Measurements from ENCODE around the gene RALA. TPM values are rescaled to one million over a fixed set of nuclear protein-coding genes. Genes with fewer than 3 reads are reported as not detected.

RALA gene
- total and polyA plus RNA-seq, 10 of the 15 experiments (the other 5 are each of a cell fraction or from before 2014, with no cell fraction given), result 7.5 to 53.3 (median 23.1) TPM

DNA sequence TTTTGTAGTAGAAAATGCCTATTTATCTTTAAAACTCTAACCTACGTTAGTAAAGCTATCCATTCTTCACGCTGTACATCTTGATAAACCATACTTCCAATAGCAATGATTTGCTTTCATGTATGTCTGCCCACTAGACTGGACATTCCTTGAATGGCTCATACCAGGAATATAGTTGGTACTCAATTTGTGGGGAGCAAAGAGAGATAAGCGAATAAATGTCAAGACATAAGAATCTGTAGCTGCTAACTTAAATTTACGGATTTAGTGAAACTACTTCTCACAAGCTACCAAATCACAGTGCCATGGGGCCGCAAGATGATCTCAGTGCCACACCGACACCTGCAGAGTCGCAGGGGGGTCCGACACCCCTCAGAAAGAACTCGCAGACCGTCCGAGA lies 763 bp upstream of the RALA start:
- Histone ChIP-seq H4K20me1 (ENCODE audit: control insufficient read depth, insufficient read depth) (no peaks in the 10 kb centered on the region), H2AFZ (ENCODE audit: control insufficient read depth, low read depth, low read length) (peak overlapping the region; percentile 58), H3K4me3 (peak overlapping the region; percentile 88), H3K36me3 (ENCODE audit: control insufficient read depth in 2 of 2, insufficient read depth in 2 of 2, low read length in 1 of 2) (no peaks in the 10 kb centered on the region), H3K27me3 (replicated peaks in 1 of 2; ENCODE audit: control insufficient read depth in 2 of 2, insufficient read depth in 2 of 2, low read length in 1 of 2) (no peaks in the 10 kb centered on the region), H3K27ac (ENCODE audit: control insufficient read depth, insufficient read depth) (peak overlapping the region; percentile 89), H3K4me1 (ENCODE audit: control insufficient read depth, insufficient read depth, low read length) (peaks cover 11% of the 10 kb centered on the region), H3K9me3 (replicated peaks; ENCODE audit: control insufficient read depth, insufficient read depth, low read length) (no peaks in the 10 kb centered on the region), H3K9ac (ENCODE audit: control insufficient read depth, insufficient read depth, low read length) (peak overlapping the region; percentile 86), H3K79me2 (ENCODE audit: control insufficient read depth, insufficient read depth, low read length) (peaks cover 55% of the 10 kb centered on the region), H3K4me2 (ENCODE audit: control insufficient read depth, insufficient read depth) (peak overlapping the region; percentile 96)
- in situ Hi-C loops (cut with MboI), result no loop called here
- ChIA-PET SMC1A (ENCODE audit: uncharacterized antibody, unreplicated experiment) (interaction anchor here (0.6 to 6.9 kb wide), 22 partner anchors 9 to 127 kb away, joined by 3 to 82 read pairs (median 4); partner anchors contain the start of gene YAE1), POLR2A (interaction anchor here (0.6 to 5.0 kb wide), 10 partner anchors 11 to 124 kb away, joined by 3 to 64 read pairs (median 5); no protein-coding TSS in a partner anchor), RAD21 (ENCODE audit: unreplicated experiment) (interaction anchor here (0.9 to 6.4 kb wide), 11 partner anchors 25 to 125 kb away, joined by 3 to 75 read pairs (median 4); no protein-coding TSS in a partner anchor), CTCF (interaction anchor here (0.8 to 5.0 kb wide), 11 partner anchors 9 to 124 kb away, joined by 3 to 42 read pairs (median 8); no protein-coding TSS in a partner anchor)
- DNase-seq (ENCODE audit: low read depth, low spot score) (no peak), ATAC-seq (no peak; the same call in 2 of the 3 replicates), FAIRE-seq (no peak)
- TSS peak; percentile 90 for BruUV-seq (replicated peaks)
- 0% methylated on average over 11 of the region's 11 CpGs for WGBS (ENCODE audit: insufficient coverage, insufficient replicate concordance, low lambda C conversion rate, missing lambda C conversion rate)
- TF ChIP-seq, protein P1, sequence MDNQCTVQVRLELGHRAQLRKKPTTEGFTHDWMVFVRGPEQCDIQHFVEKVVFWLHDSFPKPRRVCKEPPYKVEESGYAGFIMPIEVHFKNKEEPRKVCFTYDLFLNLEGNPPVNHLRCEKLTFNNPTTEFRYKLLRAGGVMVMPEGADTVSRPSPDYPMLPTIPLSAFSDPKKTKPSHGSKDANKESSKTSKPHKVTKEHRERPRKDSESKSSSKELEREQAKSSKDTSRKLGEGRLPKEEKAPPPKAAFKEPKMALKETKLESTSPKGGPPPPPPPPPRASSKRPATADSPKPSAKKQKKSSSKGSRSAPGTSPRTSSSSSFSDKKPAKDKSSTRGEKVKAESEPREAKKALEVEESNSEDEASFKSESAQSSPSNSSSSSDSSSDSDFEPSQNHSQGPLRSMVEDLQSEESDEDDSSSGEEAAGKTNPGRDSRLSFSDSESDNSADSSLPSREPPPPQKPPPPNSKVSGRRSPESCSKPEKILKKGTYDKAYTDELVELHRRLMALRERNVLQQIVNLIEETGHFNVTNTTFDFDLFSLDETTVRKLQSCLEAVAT (IDR thresholded peaks at IDR 0.05), result 0 out of 2 replicates have a peak, but pooled peaks have one; percentile 24
- TF ChIP-seq ETV6 (conservative IDR thresholded peaks at IDR 0.05 in 1 of 2, IDR thresholded peaks at IDR 0.05 in 1 of 2; ENCODE audit: borderline replicate concordance in 1 of 2, low read depth in 1 of 2), result no peak
- intact Hi-C loops (cut with micrococcal nuclease; ENCODE audit: unreplicated experiment), result loop anchor here (1.0 to 2.0 kb wide), 2 partner anchors 42 to 111 kb away; no protein-coding TSS in a partner anchor
